Gastrocnemius medialis (tissue), 4 donors: Measurements from ENCODE around the gene SMPDL3A. TPM values are rescaled to one million over a fixed set of nuclear protein-coding genes. Genes with fewer than 3 reads are reported as not detected.
"Not testable (repeated sequence)": the region's sequence is repeated elsewhere in the genome, so short reads cannot be mapped to it uniquely, and the experiment has no call there.

Experiments
- ATAC-seq, 2 donors: fragments of 150-250 bp; one replicate each; pipeline ENCODE4 v1.9.1; 2016
- DNase-seq, 2 donors: peaks; one replicate each; pipeline ENCODE4 v3.0.0-alpha.2; 2019
- H3K27ac ChIP-seq, 4 donors: fragments of 200-600 bp; sonication (generic); 1 replicate in 1 of 4; 2 replicates in 3 of 4; pipeline ENCODE4 v1.5.1; 2016 to 2018; ENCODE audit warnings: mild to moderate bottlenecking in 2 of 4, moderate library complexity in 1 of 4
- H3K27me3 ChIP-seq, 3 donors: fragments of 200-600 bp; sonication (generic) in 2 of 3; 1 replicate in 1 of 3; 2 replicates in 2 of 3; pipeline versions ENCODE4 v1.5.1 to v1.6.0; 2016 to 2019; ENCODE audit warnings: mild to moderate bottlenecking in 1 of 3, moderate library complexity in 1 of 3
- H3K36me3 ChIP-seq, 2 donors: fragments of 200-600 bp; sonication (generic) in 1 of 2; one replicate each; pipeline ENCODE4 v1.5.1; 2017 to 2018
- H3K4me1 ChIP-seq, 2 donors: fragments of 200-600 bp; sonication (generic) in 1 of 2; one replicate each; pipeline ENCODE4 v1.5.1; 2016 to 2017; ENCODE audit warnings: mild to moderate bottlenecking in 2 of 2
- H3K4me3 ChIP-seq, 4 donors: fragments of 200-600 bp; sonication (generic) in 3 of 4; 1 replicate in 1 of 4; 2 replicates in 3 of 4; pipeline ENCODE4 v1.5.1; 2016 to 2019; ENCODE audit warnings: mild to moderate bottlenecking in 2 of 4
- H3K9me3 ChIP-seq, 3 donors: fragments of 200-600 bp; sonication (generic) in 2 of 3; 1 replicate in 1 of 3; 2 replicates in 2 of 3; pipeline ENCODE4 v1.5.1; 2016 to 2019
- CTCF ChIP-seq, 5 experiments: fragments of 450-650 bp in 3 of 5; fragments of 200-600 bp in 2 of 5; sonication (generic) in 2 of 5; IDR thresholded peaks in 4 of 5; conservative IDR thresholded peaks in 1 of 5; 1 replicate in 4 of 5; 2 replicates in 1 of 5; pipeline ENCODE4 v1.5.1; 2016 to 2019; ENCODE audit warnings: antibody characterized with exemption in 5 of 5, mild to moderate bottlenecking in 3 of 5, moderate library complexity in 3 of 5
- POLR2A ChIP-seq, 2 donors: fragments of 450-650 bp; IDR thresholded peaks; one replicate each; pipeline ENCODE4 v1.6.1; 2017; ENCODE audit warnings: antibody characterized with exemption in 2 of 2, mild to moderate bottlenecking in 2 of 2, moderate library complexity in 2 of 2
- in situ Hi-C, 4 donors: fragments of 200-750 bp; cut with MboI; loops; one replicate each; pipeline versions ENCODE4 v1.15.0 to v1.8.0; 2017; ENCODE audit warnings: low sequenced_read_pairs in 4 of 4
- intact Hi-C: fragments of 100-400 bp; cut with DNase I; formaldehyde crosslinking; loops from one replicate; pipeline ENCODE4 v1.15.1; 2023; ENCODE audit warnings: low total_unique reads
- total RNA-seq, 4 donors: library from RNA; depleted of rRNA; stranded (reverse); fragments of >200 nt; gene quantifications; one replicate each; pipeline versions ENCODE4 v1.1.0 to v1.2.3, GENCODE V29; 2016

Gene SMPDL3A
- total RNA-seq, 4 donors from 2014 or later = 18.4 to 38.4 (median 32.6) TPM

GRCh38 chr6:122746688-122747087 lies 42.4 kb upstream of the SMPDL3A start:
- intact Hi-C loops = no loop called here
- peaks cover 0 to 13% of the 10 kb centered on the region in 2 donors for H3K4me1 ChIP-seq
- no peaks in the 10 kb centered on the region for H3K9me3 ChIP-seq
- no peak for TF ChIP-seq POLR2A (IDR thresholded peaks at IDR 0.05)
- TF ChIP-seq CTCF (IDR thresholded peaks at IDR 0.05 in 4 of 5, conservative IDR thresholded peaks at IDR 0.05 in 1 of 5) = no peak
- H3K4me3 ChIP-seq = no peak overlapping the region
- no peak overlapping the region for H3K27ac ChIP-seq
- no peaks in the 10 kb centered on the region for H3K27me3 ChIP-seq
- H3K36me3 ChIP-seq = no peaks in the 10 kb centered on the region
- in situ Hi-C loops = loop anchor here in 2 of 4 donors (25.0 kb wide), 1 partner anchor 566 kb away; no protein-coding TSS in a partner anchor
- ATAC-seq = no peak
- no peak for DNase-seq

- no peak for TF ChIP-seq CTCF (IDR thresholded peaks at IDR 0.05 in 4 of 5, conservative IDR thresholded peaks at IDR 0.05 in 1 of 5)
- no peak for TF ChIP-seq POLR2A (IDR thresholded peaks at IDR 0.05)
- intact Hi-C loops = no loop called here
- in situ Hi-C loops = loop anchor here in 2 of 4 donors (25.0 kb wide), 1 partner anchor 565 kb away; no protein-coding TSS in a partner anchor
Observed at GRCh38 chr6:122747573-122747972, 41.5 kb upstream of the SMPDL3A start.

GRCh38 chr6:122748945-122749344 lies 40.1 kb upstream of the SMPDL3A start:
- H3K9me3 ChIP-seq, H3K27ac ChIP-seq, DNase-seq, H3K36me3 ChIP-seq, H3K4me3 ChIP-seq, ATAC-seq, intact Hi-C loops, H3K27me3 ChIP-seq: not testable (repeated sequence)
- peaks cover 14 to 23% of the 10 kb centered on the region in 2 donors for H3K4me1 ChIP-seq
- in situ Hi-C loops = loop anchor here in 2 of 4 donors (25.0 kb wide), 1 partner anchor 563 kb away; no protein-coding TSS in a partner anchor

More at GRCh38 chr6:122747573-122747972, 41.5 kb upstream of the SMPDL3A start:
- peaks cover 5 to 19% of the 10 kb centered on the region in 2 donors for H3K4me1 ChIP-seq
- no peaks in the 10 kb centered on the region for H3K36me3 ChIP-seq
- no peaks in the 10 kb centered on the region for H3K27me3 ChIP-seq
- H3K9me3 ChIP-seq = no peaks in the 10 kb centered on the region
- H3K27ac ChIP-seq = no peak overlapping the region
- H3K4me3 ChIP-seq = no peak overlapping the region
- ATAC-seq = no peak
- no peak for DNase-seq

GRCh38 chr6:122749451-122750050 lies 39.5 kb upstream of the SMPDL3A start:
- no peak for ATAC-seq
- in situ Hi-C loops (loop anchor here in 2 of 4 donors (25.0 kb wide), 1 partner anchor 563 kb away; no protein-coding TSS in a partner anchor), intact Hi-C loops (no loop called here)
- no peak for DNase-seq
- H3K9me3 ChIP-seq = no peaks in the 10 kb centered on the region
- no peaks in the 10 kb centered on the region for H3K27me3 ChIP-seq
- no peak for TF ChIP-seq POLR2A (IDR thresholded peaks at IDR 0.05)
- no peak for TF ChIP-seq CTCF (IDR thresholded peaks at IDR 0.05 in 4 of 5, conservative IDR thresholded peaks at IDR 0.05 in 1 of 5)
- H3K36me3 ChIP-seq = no peaks in the 10 kb centered on the region
- no peak overlapping the region for H3K27ac ChIP-seq
- H3K4me3 ChIP-seq = no peak overlapping the region
- H3K4me1 ChIP-seq = peaks cover 14 to 20% of the 10 kb centered on the region in 2 donors

GRCh38 chr6:122751326-122751725 lies 37.7 kb upstream of the SMPDL3A start:
- DNase-seq = no peak
- Histone ChIP-seq H3K9me3 (no peaks in the 10 kb centered on the region), H3K27ac (peak overlapping the region in 1 of 4 donors; percentile 84), H3K36me3 (no peaks in the 10 kb centered on the region), H3K4me1 (peaks cover 14 to 18% of the 10 kb centered on the region in 2 donors), H3K4me3 (no peak overlapping the region), H3K27me3 (no peaks in the 10 kb centered on the region)
- in situ Hi-C loops = no loop called here
- ATAC-seq = no peak
- intact Hi-C loops = no loop called here
- TF ChIP-seq POLR2A (IDR thresholded peaks at IDR 0.05) = no peak
- TF ChIP-seq CTCF (IDR thresholded peaks at IDR 0.05 in 4 of 5, conservative IDR thresholded peaks at IDR 0.05 in 1 of 5) = no peak
